Fibroblast of the conjunctiva (primary cell): ENCODE results near the gene SLC9A9.

Experiments used
- DNase-seq: peaks from one replicate; pipeline ENCODE4 v3.0.0-alpha.2; 2010; ENCODE audit warnings: low read depth

The SLC9A9 gene

GRCh38 chr3:143506190-143506589 is 342.1 kb downstream of the SLC9A9 start:
- DNase-seq: no peak

- no peak for DNase-seq
Observed at GRCh38 chr3:143503325-143503885, 344.9 kb downstream of the SLC9A9 start.

- no peak for DNase-seq
Observed at GRCh38 chr3:143502081-143502480, 346.2 kb downstream of the SLC9A9 start.

- DNase-seq: no peak
Observed at GRCh38 chr3:143497382-143497781, 350.9 kb downstream of the SLC9A9 start.

GRCh38 chr3:143496191-143496590 is 352.1 kb downstream of the SLC9A9 start:
- DNase-seq: no peak

GRCh38 chr3:143495527-143495926 is 352.7 kb downstream of the SLC9A9 start:
- no peak for DNase-seq

- no peak for DNase-seq
Observed at GRCh38 chr3:143486611-143487010, 361.7 kb downstream of the SLC9A9 start.

GRCh38 chr3:143484846-143485512 is 363.3 kb downstream of the SLC9A9 start:
- DNase-seq: no peak

GRCh38 chr3:143483214-143483613 is 365.1 kb downstream of the SLC9A9 start:
- no peak for DNase-seq

- peak; percentile 2 for DNase-seq
Observed at GRCh38 chr3:143482106-143483088, 365.9 kb downstream of the SLC9A9 start.

- no peak for DNase-seq
Observed at GRCh38 chr3:143480344-143480743, 367.9 kb downstream of the SLC9A9 start.

- no peak for DNase-seq
Observed at GRCh38 chr3:143479727-143480126, 368.5 kb downstream of the SLC9A9 start.

- DNase-seq: no peak
Observed at GRCh38 chr3:143478115-143478693, 370.1 kb downstream of the SLC9A9 start.

- DNase-seq: no peak
Observed at GRCh38 chr3:143476965-143477640, 371.2 kb downstream of the SLC9A9 start.

- DNase-seq: no peak
Observed at GRCh38 chr3:143475981-143476380, 372.3 kb downstream of the SLC9A9 start.

- no peak for DNase-seq
Observed at GRCh38 chr3:143472731-143473523, 375.3 kb downstream of the SLC9A9 start.

- no peak for DNase-seq
Observed at GRCh38 chr3:143471705-143472104, 376.6 kb downstream of the SLC9A9 start.

- DNase-seq: no peak
Observed at GRCh38 chr3:143469159-143469558, 379.1 kb downstream of the SLC9A9 start.

- DNase-seq: no peak
Observed at GRCh38 chr3:143465666-143466065, 382.6 kb downstream of the SLC9A9 start.

GRCh38 chr3:143464850-143465249 is 383.4 kb downstream of the SLC9A9 start:
- peak; percentile 6 for DNase-seq

GRCh38 chr3:143455480-143455879 is 392.8 kb downstream of the SLC9A9 start:
- DNase-seq: no peak
